GM10847 (cell line): ENCODE results near the gene VPS35.

Source experiments
- POLR2A ChIP-seq: IDR thresholded peaks from 2 replicates; pipeline ENCODE4 v1.6.1; 2011; ENCODE audit not compliant: insufficient read length; ENCODE audit errors: extremely low read depth

Gene VPS35

DNA sequence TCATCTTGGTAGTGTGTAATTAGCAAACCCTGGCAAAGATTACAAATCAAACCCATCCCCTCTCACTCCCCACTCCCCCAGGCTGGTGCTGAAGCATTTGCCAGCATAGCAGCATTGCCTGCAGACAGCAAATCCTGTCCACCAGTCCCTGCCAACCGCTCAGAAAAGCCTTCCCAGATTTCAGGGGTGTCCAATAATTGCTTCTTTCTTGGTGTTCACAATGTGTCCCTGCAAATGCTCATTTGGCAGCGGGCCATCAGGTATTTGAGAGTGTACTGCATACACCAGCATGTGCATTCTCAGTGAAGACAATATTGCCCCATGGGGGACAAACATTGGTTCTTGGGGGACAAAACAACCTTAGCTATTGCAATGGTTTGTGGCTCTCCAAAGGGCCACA, 28.7 kb upstream of the VPS35 start:
- no peak for TF ChIP-seq POLR2A

DNA sequence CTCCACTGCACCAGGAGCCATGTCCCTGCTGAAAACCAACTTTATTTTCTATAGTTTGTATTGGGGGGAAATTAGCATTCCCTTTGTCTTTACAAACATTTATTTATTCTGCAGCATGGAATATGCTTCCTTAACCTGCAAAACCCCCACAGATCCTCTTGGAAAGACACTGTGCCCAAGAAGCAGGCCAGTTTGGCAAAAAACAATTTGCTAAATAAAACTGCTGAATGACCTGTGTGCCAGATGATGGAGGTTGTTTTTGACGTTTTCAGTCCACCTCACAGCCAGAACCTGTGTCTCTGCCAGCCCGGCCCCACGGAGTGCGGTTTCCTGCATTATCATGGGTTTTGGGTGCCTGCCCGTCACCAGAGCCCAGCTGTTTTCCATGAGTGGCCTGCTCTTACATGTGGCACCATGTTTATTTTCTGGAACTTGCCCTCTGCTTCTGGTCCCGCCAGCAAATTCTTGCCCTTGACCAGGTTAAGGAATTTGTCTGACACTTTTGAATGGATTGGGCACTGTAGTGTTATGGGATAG, 26.9 kb upstream of the VPS35 start:
- TF ChIP-seq POLR2A = no peak

DNA sequence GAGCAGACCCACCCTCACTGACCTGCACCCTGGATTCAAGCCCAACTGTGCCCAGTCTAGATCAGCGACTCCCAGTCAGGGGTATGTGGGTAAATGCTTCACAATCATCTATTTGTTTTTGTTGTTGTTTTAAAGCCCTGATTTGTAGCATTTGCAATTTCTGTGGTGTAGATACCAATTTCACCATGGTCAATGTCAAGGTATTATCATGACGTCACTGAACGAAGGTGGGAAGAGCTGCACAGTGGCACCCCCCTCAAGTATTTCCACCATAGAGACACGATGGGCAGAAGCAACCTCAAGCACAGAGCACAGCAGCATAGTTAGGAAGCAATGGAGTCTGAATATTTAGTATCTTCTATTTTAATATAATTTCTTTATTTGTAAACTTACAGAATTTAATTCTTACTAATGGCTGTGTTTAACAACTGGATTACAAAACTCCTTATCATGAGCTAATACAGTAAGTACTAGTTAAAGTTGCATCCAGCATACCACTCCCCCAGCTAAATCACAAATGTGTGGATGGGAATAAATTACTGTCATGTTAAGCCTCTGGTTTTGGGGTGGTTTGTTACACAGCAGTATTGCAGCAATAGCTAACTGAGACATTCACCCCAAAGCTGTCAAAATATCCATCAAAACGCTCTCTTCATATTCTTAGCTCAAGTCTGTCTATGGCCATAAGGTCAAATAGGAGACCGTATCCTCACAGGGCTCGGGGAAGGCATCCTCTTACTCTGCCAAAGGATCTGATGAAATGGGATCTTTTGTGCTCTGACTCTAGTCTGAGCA, 26.0 kb upstream of the VPS35 start:
- TF ChIP-seq POLR2A = no peak

DNA sequence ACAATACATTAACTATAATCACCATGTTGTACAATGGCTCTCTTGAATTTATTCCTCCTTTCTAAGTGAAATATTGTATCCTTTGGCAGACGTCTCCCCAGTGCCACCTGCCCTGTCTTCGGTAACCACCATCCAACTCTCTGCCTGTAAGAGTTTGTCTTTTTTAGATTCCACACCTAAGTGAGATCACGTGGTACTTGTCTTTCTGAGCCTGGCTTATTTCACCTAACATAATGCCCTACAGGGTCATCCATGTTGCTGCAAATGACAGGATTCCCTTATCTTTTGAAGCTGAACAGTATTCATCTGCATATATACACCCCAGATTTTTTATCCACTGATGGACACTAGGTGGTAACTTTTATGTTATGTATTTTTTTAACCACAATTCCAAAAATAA, 24.7 kb upstream of the VPS35 start:
- no peak for TF ChIP-seq POLR2A

DNA sequence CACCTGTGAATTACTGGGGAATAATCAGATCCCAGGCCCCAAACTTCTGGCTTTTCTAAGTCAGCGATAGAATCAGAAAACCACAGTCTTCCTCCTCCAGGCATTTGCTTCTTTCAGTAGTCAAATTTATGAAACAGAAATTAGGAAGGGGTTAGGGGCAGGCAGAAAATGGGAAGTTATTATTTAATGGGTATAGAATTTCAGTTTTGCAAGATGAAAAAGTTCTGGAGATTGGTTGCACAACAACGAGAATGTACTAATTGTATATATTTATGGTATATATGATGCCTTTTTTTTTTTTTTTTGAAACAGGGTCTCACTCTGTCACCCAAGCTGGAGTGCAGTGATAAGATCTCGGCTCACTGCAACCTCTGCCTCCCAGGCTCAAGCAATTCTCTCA, 23.9 kb upstream of the VPS35 start:
- no peak for TF ChIP-seq POLR2A

DNA sequence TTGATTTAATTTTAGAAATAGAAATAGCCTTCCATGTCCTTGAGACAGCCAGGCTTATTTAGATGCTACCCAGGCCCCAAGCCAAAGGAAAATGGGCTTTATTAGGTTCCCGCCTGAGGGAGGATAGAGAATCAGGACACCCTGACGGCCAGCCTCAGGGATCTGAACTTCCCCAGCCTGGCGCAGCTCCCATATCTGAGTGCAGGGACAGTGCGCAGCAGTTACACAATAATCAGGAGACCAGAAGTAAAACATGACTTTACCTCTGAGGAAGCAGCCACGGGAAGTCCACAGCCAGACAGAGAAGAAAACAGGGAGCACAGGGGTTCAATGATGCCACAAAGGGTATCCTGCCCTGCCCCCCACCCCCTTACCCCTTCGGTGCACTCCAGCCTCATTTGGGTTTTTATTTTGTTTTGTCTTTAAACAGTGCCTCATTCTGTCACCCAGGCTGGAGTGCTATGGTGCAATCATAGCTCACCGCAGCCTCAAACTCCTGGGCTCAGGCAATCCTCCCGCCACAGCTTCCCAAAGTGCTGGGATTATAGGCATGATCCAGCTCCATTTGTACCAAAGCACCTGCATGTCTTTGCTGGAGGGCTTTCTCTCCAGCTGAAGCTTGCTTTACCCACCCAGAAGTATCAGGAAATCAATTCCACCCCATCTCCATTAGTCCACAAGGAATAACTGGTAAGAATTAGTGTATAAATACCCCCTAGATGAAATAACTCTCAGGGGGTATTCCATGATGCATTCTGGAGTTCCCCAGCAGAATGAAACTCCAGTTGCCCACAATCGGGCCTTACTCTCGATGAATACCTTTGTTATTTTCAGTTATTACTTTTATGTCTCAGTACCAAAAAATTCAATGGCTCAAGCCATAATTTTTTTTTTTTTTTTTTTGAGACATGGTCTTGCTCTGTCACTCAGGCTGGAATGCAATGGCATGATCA, 22.4 kb upstream of the VPS35 start:
- no peak for TF ChIP-seq POLR2A

DNA sequence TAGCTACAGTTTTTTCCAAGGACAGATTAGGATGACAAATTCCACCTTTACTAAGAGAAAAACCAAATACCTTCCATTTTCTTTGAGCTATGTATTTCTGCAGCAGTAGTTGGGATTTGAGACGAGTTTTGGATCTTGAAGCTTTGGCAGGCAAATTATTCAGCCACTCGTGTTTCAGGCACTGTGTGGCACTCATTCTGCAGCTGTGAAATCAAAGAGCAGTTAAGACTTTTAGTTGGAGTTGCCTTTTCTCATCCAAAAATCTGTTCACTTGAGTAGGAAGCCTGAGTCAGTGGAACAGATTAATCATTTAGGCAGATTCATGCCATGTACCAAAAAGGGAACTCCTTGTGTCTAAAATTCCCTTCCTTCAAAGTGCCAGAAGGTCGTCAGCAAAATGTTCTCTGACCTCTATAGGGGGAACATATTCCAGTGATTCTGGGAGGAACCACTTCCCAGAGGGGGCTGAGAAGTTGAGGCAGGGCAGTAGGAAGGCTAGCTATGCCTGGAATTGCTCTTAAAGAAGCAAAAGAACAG, 20.6 kb upstream of the VPS35 start:
- TF ChIP-seq POLR2A = no peak

DNA sequence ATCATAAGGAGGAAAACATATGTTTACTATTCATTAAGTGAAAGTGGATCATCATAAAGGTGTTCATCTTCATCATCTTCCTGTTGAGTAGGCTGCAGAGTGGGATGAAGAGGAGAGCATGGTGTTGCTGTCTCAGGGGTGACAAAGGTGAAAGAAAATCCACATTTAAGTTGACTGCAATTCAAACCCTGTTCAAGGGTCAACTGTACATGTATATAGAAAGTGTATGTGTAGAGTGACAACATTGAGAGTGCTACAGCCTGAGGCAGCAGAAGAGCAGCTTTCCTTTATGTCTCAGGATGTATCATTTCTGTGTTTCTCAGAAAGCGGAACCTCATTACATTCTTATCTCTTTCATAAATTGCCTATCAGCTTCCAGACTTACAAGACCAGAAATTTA, 17.7 kb upstream of the VPS35 start:
- TF ChIP-seq POLR2A = no peak

DNA sequence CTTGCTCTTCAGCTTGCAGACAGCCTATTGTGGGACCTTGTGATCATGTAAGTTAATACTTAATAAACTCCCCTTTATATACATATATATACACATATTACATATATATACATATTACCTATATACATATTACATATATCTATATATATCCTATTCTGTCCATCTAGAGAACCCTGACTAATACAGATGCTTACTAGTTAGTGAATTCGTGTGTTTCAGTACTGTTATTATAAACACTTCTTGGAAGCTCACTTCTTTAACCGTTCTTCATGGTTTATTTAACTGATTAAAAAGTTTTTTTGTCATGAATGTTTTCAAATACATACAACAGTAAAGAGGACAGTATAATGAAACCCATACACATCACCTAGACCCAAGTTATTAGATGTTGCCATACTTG, 13.1 kb upstream of the VPS35 start:
- no peak for TF ChIP-seq POLR2A

DNA sequence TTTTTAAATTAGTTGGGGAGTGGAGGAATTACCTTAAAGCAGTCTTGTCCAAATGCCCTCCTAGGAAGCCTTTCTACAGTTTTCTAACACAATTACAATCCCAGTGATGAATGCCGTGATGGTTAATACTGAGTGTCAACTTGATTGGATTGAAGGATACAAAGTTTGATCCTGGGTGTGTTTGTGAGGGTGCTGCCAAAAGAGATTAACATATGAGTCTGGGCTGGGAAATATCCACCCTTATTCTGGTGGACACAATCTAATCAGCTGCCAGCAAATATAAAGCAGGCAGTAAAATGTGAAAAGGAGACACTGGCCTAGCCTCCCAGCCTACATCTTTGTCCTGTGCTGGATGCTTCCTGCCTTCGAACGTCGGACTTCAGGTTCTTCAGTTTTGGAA, 12.6 kb upstream of the VPS35 start:
- TF ChIP-seq POLR2A = no peak

DNA sequence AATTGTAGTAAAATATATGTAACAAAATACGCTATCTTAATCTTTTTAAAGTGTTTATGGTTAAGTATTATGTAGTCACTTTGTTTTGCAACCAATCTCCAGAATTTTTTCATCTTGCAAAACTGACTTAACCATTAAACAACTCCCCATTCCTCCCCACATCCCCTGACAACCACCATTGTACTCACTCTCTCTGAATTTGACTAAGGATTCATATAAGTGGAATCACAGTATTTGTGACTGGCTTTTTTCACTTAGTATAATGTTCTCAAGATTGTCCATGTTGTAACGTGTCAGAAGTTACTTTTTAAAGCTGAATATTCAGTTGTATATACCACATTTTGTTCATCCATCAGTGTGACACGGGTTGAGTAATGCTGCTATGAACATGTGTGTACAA, 11.1 kb upstream of the VPS35 start:
- TF ChIP-seq POLR2A = no peak

DNA sequence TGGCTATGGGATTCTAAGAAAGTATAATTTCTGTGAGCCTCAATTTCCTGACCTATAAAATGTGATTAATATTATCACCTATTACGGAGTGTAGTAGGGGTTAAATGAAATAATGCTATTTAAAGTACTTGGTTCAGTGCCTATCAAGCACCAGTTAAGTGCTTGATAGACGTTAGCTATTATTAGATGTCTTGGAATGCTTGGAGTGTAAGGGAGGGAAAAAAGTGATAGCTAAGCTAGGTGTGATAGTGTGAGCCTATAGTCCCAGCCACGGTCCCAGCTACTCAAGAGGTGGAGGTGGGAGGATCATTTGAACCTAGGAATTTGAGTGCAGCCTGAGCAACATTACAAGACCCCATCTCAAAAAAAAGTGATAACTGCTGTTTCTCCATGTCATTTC, 8.0 kb upstream of the VPS35 start:
- TF ChIP-seq POLR2A = no peak

DNA sequence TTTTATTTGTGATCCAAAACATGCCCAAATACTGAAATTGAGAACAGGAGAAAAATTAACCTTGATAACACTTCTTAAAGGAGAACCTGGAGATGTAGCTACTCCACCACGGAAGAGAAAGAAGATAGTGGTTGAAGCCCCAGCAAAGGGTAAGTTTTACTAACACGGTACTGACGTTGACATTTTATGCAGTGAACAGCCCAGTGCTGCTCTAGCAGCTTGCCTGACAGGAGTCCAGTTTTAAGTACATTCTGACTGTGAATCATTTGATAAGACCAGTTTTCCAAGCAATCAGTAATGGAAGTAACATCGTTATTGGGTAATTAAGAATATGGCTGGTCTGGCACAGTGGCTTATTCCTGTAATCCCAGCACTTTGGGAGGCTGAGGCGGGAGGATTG, 7.0 kb upstream of the VPS35 start:
- no peak for TF ChIP-seq POLR2A

DNA sequence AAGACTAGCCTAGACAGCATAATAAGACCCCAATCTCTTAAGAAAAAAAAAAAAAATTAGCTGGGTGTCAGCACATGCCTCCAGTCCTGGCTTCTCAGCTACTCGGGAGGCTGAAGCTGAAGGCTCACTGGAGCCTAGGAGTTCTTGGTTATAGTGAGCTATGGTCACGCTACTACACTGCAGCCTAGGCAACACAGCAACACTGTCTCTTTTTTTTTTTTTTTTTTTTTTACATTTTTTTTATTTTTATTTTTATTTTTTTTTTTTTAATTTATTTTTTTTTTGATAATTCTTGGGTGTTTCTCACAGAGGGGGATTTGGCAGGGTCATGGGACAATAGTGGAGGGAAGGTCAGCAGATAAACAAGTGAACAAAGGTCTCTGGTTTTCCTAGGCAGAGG, 4.6 kb upstream of the VPS35 start:
- TF ChIP-seq POLR2A = no peak

DNA sequence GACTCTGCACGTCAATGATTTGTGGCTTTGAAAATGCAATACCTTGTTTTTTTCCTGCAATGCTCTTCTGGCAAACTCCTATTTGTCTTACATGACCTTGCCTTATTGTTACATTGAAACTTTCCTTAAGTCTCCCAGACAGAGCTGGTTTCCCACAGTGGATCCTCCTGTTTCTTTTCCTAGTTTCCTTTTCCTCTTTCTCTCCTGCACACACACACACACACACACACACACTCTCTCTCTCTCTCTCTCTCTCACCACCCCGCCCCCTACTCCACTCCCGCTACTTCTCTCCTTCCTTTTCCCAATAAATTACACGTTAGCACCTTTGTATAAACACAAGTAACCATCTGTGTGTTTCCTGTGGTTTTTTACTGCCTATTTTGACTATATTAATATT, 2.7 kb upstream of the VPS35 start:
- TF ChIP-seq POLR2A = no peak
